ENCODE data around the gene MPP3. TPM values are rescaled to one million over a fixed set of nuclear protein-coding genes. Genes with fewer than 3 reads are reported as not detected.

MPP3 gene
- polyA plus RNA-seq, 1 donor (not counting 4 experiments of a cell fraction or from before 2014, with no cell fraction given), result 7.4 TPM

- H3K36me3 ChIP-seq (ENCODE audit: control insufficient read depth in 2 of 2, extremely low read depth in 1 of 2, insufficient read depth in 2 of 2, low read length in 2 of 2), result no peaks in the 10 kb centered on the region
- dilution Hi-C loops (cut with MboI; ENCODE audit: extremely low pct_ligation_motif_present, low sequenced_read_pairs), result no loop called here
- TF ChIP-seq CTCF (optimal IDR thresholded peaks at IDR 0.05 in 1 of 3, IDR thresholded peaks at IDR 0.05 in 1 of 3, conservative IDR thresholded peaks at IDR 0.05 in 1 of 3; ENCODE audit: extremely low read depth in 1 of 3, insufficient read depth in 2 of 3, low read length in 3 of 3) (no peak), EZH2 (IDR thresholded peaks at IDR 0.05; ENCODE audit: low read length) (no peak)
- no peak overlapping the region for H3K9ac ChIP-seq (ENCODE audit: control insufficient read depth, extremely low read depth, insufficient read depth, low read length)
- FAIRE-seq (no peak), DNase-seq (ENCODE audit: low read depth, low spot score) (no peak)
- no peaks in the 10 kb centered on the region for H3K9me1 ChIP-seq (ENCODE audit: control insufficient read depth, extremely low read depth, insufficient read depth, low read length)
- no peaks in the 10 kb centered on the region for H3K4me1 ChIP-seq (ENCODE audit: control insufficient read depth, extremely low read depth, insufficient read depth, low read length)
- no peaks in the 10 kb centered on the region for H3K79me2 ChIP-seq (ENCODE audit: control insufficient read depth, insufficient read depth, low read length)
- no peaks in the 10 kb centered on the region for H4K20me1 ChIP-seq (ENCODE audit: control insufficient read depth, extremely low read depth, insufficient read depth, low read length)
- no peak overlapping the region for H3K27ac ChIP-seq (ENCODE audit: control insufficient read depth, insufficient read depth, low read length)
- H3K4me2 ChIP-seq (ENCODE audit: control insufficient read depth, extremely low read depth, insufficient read depth, low read depth, low read length), result no peak overlapping the region
- H3K9me3 ChIP-seq (ENCODE audit: control insufficient read depth, low read depth, low read length), result no peaks in the 10 kb centered on the region
- H3K4me3 ChIP-seq (ENCODE audit: control insufficient read depth in 2 of 3, extremely low read depth in 1 of 3, insufficient read depth in 2 of 3, low read depth in 1 of 3, low read length in 3 of 3), result no peak overlapping the region
- H2AFZ ChIP-seq (ENCODE audit: control insufficient read depth, low read length), result no peak overlapping the region
- H3K27me3 ChIP-seq (ENCODE audit: control insufficient read depth, extremely low read depth, insufficient read depth, low read length), result no peaks in the 10 kb centered on the region
Measured at GRCh38 chr17:43881181-43881580, 48.2 kb upstream of the MPP3 start.

- peak; percentile 83 to 91 (median 86) for TF ChIP-seq CTCF (optimal IDR thresholded peaks at IDR 0.05 in 1 of 3, IDR thresholded peaks at IDR 0.05 in 1 of 3, conservative IDR thresholded peaks at IDR 0.05 in 1 of 3; ENCODE audit: extremely low read depth in 1 of 3, insufficient read depth in 2 of 3, low read length in 3 of 3)
- no peak for TF ChIP-seq EZH2 (IDR thresholded peaks at IDR 0.05; ENCODE audit: low read length)
- no peak for DNase-seq (ENCODE audit: low read depth, low spot score)
- Histone ChIP-seq H2AFZ (ENCODE audit: control insufficient read depth, low read length) (no peak overlapping the region), H3K27me3 (ENCODE audit: control insufficient read depth, extremely low read depth, insufficient read depth, low read length) (no peaks in the 10 kb centered on the region), H3K27ac (ENCODE audit: control insufficient read depth, insufficient read depth, low read length) (no peak overlapping the region), H3K4me3 (ENCODE audit: control insufficient read depth in 2 of 3, extremely low read depth in 1 of 3, insufficient read depth in 2 of 3, low read depth in 1 of 3, low read length in 3 of 3) (no peak overlapping the region), H3K79me2 (ENCODE audit: control insufficient read depth, insufficient read depth, low read length) (no peaks in the 10 kb centered on the region), H4K20me1 (ENCODE audit: control insufficient read depth, extremely low read depth, insufficient read depth, low read length) (no peaks in the 10 kb centered on the region), H3K4me1 (ENCODE audit: control insufficient read depth, extremely low read depth, insufficient read depth, low read length) (no peaks in the 10 kb centered on the region), H3K4me2 (ENCODE audit: control insufficient read depth, extremely low read depth, insufficient read depth, low read depth, low read length) (no peak overlapping the region), H3K9ac (ENCODE audit: control insufficient read depth, extremely low read depth, insufficient read depth, low read length) (no peak overlapping the region), H3K9me1 (ENCODE audit: control insufficient read depth, extremely low read depth, insufficient read depth, low read length) (no peaks in the 10 kb centered on the region), H3K9me3 (ENCODE audit: control insufficient read depth, low read depth, low read length) (no peaks in the 10 kb centered on the region), H3K36me3 (ENCODE audit: control insufficient read depth in 2 of 2, extremely low read depth in 1 of 2, insufficient read depth in 2 of 2, low read length in 2 of 2) (no peaks in the 10 kb centered on the region)
- dilution Hi-C loops (cut with MboI; ENCODE audit: extremely low pct_ligation_motif_present, low sequenced_read_pairs), result no loop called here
- no peak for FAIRE-seq
Measured at GRCh38 chr17:43880420-43880991, 47.6 kb upstream of the MPP3 start.

Measured in keratinocyte (primary cell).